Activated CD4-positive, alpha-beta T cell treated with anti-CD3 and anti-CD28 coated beads for 36 hours (primary cell): ENCODE results near the gene PEAK3. TPM values are rescaled to one million over a fixed set of nuclear protein-coding genes. Genes with fewer than 3 reads are reported as not detected.

Experiments used
- ATAC-seq: fragments of 200-7000 bp; cut with Tn5 transposase; one replicate; pipeline ENCODE4 v1.10.0; 2021; ENCODE audit warnings: mild to moderate bottlenecking, moderate library complexity
- CTCF ChIA-PET: fragments of 350-600 bp; sonication (Branson Sonifier 250); formaldehyde crosslinking; loops from one replicate; lab custom pipeline; 2021; ENCODE audit warnings: antibody characterized with exemption; lab: Charles Lee
- POLR2A ChIA-PET: fragments of 350-600 bp; sonication (Branson Sonifier 250); formaldehyde crosslinking; loops from one replicate; lab custom pipeline; 2021; ENCODE audit warnings: antibody characterized with exemption, inconsistent platforms; lab: Charles Lee
- DNase-seq: peaks from one replicate; pipeline ENCODE4 v3.0.0-alpha.2; 2020
- H3K27ac Mint-ChIP-seq: one replicate; pipeline ENCODE4 v1.8.0; 2021; ENCODE audit warnings: mixed read lengths
- H3K27me3 Mint-ChIP-seq: one replicate; pipeline ENCODE4 v1.8.0; 2021; ENCODE audit warnings: mixed read lengths
- H3K36me3 Mint-ChIP-seq: one replicate; pipeline ENCODE4 v1.8.0; 2021; ENCODE audit warnings: low read depth, mixed read lengths
- H3K4me1 Mint-ChIP-seq: one replicate; pipeline ENCODE4 v1.8.0; 2021; ENCODE audit warnings: mixed read lengths
- H3K4me3 Mint-ChIP-seq: one replicate; pipeline ENCODE4 v1.8.0; 2021; ENCODE audit warnings: mild to moderate bottlenecking, moderate library complexity, mixed read lengths
- H3K9me3 Mint-ChIP-seq: one replicate; pipeline ENCODE4 v1.8.0; 2021; ENCODE audit warnings: low read depth, mixed read lengths
- intact Hi-C, 2 experiments: fragments of 100-400 bp; cut with DNase I in 1 of 2; cut with micrococcal nuclease in 1 of 2; formaldehyde crosslinking; loops; one replicate each; pipeline versions ENCODE4 v1.14.2 to v1.15.1; 2022 to 2024; cut with DNase I, micrococcal nuclease
- total RNA-seq, 2 experiments: library from RNA; stranded (reverse); gene quantifications; one replicate each; pipeline ENCODE4 v1.2.3, GENCODE V29; 2021

The PEAK3 gene
- total RNA-seq, 2 experiments from 2014 or later = not detected

DNA sequence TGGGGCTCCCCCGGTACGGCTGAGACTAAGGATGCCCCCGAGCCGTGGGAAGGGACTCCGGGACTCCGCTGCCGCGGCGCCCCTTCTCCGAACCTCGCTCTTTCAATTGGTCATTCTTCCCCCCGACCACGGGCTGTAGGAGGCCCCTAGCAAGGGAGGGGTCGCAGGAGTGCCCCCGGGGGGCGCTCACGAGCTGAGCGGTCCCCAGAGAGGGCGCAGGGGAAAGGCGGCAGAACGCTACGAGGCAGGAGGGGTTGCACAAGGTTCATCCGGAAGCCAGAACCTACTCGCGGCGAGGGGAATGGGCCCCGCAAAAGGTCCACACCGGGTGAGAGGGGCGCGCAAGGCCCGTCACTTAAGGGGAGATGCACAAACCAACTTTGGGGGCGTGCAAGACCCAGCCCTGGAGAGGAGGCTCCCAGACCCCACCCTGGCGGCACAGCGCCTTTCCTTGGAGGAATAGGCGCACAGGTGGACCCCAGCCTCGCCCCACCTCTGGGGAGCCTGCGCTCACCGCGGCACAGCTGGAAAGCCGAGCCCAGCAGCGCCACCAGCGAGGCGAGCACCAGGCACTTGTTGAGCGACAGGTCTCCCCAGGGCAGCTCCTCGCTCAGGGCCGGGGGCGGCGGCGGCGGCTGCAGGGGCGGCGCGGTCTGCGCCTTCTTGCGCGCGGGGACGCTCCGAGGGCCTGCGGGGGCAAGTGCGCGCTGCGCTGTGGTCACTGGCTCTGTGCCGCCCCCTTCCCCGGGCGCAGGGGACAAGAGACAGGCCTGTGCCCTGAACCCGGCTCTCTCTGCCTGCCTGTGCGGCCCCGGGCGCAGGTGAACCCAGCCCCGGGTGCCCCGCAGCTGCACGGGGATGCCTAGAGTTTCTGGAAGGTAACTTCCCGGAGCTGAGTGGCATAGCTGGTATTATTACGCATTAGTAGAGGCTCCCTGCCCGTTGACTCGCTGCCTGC lies 28.6 kb downstream of the PEAK3 start:
- peak; percentile 69 for DNase-seq
- peaks cover 3% of the 10 kb centered on the region for H3K36me3 Mint-ChIP-seq
- no peaks in the 10 kb centered on the region for H3K9me3 Mint-ChIP-seq
- H3K27ac Mint-ChIP-seq = no peak overlapping the region
- H3K4me1 Mint-ChIP-seq = peaks cover 24% of the 10 kb centered on the region
- ChIA-PET CTCF (interaction anchor here (0.7 to 1.7 kb wide), 4 partner anchors 14 to 98 kb away, joined by 3 to 6 read pairs (median 4); no protein-coding TSS in a partner anchor), POLR2A (interaction anchor here (0.7 kb wide), 1 partner anchor 17 kb away, joined by 3 read pairs; no protein-coding TSS in a partner anchor)
- ATAC-seq = peak; percentile 23
- intact Hi-C loops = loop anchor here (1.0 to 2.0 kb wide), 3 partner anchors 15 to 37 kb away; no protein-coding TSS in a partner anchor
- peak overlapping the region; percentile 49 for H3K4me3 Mint-ChIP-seq
- peaks cover 4% of the 10 kb centered on the region for H3K27me3 Mint-ChIP-seq

DNA sequence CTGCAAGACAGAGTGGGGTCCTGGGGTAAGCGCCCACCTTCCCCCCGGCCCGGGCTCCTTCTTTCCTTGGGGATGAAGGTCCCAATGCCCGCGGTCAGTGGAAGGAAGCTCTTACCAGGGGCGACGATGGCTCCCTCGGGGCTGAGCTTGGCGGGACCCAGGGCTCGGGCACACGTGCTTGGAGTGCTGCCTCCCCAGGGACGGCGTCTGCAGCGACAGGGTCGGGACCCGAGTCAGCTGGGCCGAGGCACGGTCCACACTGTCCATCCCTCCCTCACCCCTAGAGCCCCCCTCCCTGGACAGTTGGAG lies 29.2 kb downstream of the PEAK3 start:
- ATAC-seq = no peak
- ChIA-PET CTCF (interaction anchor here (0.7 to 1.7 kb wide), 4 partner anchors 13 to 140 kb away, joined by 3 to 6 read pairs (median 4); no protein-coding TSS in a partner anchor), POLR2A (no interaction called here)
- DNase-seq = no peak
- H3K4me1 Mint-ChIP-seq = peaks cover 18% of the 10 kb centered on the region
- intact Hi-C loops = loop anchor here (1.0 to 2.0 kb wide), 3 partner anchors 14 to 38 kb away; no protein-coding TSS in a partner anchor
- H3K36me3 Mint-ChIP-seq = peaks cover 3% of the 10 kb centered on the region
- peaks cover 4% of the 10 kb centered on the region for H3K27me3 Mint-ChIP-seq
- no peak overlapping the region for H3K27ac Mint-ChIP-seq
- no peaks in the 10 kb centered on the region for H3K9me3 Mint-ChIP-seq
- peak overlapping the region; percentile 49 for H3K4me3 Mint-ChIP-seq

DNA sequence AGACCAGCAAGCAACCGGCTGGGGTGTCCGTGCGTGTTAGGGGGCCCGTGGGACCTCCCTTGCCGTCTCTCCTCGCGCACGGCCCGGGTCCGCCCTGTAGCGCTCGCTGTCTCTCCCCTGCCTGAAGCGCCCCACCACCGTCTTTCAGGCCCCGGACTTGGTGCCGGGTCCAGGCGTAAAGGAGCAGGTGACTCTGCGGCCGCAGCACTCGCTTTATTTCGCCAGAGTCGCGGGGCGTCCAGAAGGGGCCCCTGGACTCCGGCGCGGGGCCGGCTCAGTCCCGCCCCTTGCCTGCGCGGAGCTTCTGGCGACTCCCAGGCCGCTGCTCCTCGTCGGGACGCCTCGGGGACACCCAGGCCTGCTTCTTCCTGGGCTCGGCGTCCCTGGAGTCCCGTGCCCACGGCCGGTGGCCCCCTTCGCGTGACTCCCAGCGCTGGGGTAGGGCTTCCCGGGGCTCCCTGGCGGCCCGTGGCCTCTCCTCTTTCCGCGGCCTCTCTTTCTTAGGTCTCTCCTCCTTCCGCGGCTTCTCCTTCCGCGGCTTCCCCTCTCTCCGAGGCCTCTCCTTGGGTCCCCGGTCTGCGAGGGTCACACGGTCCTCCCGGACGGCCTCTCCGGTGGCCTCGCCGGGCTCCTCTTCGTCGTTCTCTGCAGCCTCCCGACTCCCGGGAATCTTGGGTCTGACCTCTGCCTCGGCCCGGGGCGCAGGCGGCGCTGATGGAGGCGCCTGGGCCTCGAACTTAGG lies 29.7 kb downstream of the PEAK3 start:
- no peak for DNase-seq

DNA sequence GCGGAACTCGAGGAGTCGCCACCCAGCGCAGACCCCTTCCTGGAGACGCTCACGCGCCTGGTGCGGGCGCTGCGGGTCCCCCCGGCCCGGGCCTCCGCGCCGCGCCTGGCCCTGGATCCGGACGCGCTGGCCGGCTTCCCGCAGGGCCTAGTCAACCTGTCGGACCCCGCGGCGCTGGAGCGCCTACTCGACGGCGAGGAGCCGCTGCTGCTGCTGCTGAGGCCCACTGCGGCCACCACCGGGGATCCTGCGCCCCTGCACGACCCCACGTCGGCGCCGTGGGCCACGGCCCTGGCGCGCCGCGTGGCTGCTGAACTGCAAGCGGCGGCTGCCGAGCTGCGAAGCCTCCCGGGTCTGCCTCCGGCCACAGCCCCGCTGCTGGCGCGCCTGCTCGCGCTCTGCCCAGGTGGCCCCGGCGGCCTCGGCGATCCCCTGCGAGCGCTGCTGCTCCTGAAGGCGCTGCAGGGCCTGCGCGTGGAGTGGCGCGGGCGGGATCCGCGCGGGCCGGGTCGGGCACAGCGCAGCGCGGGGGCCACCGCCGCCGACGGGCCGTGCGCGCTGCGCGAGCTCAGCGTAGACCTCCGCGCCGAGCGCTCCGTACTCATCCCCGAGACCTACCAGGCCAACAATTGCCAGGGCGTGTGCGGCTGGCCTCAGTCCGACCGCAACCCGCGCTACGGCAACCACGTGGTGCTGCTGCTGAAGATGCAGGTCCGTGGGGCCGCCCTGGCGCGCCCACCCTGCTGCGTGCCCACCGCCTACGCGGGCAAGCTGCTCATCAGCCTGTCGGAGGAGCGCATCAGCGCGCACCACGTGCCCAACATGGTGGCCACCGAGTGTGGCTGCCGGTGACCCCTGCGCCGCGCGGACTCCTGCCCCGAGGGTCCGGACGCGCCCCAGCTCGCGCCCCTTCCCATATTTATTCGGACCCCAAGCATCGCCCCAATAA lies 30.6 kb downstream of the PEAK3 start:
- H3K9me3 Mint-ChIP-seq = no peaks in the 10 kb centered on the region
- intact Hi-C loops = loop anchor here (2.0 kb wide), 2 partner anchors 13 to 17 kb away; no protein-coding TSS in a partner anchor
- peaks cover 4% of the 10 kb centered on the region for H3K27me3 Mint-ChIP-seq
- peaks cover 3% of the 10 kb centered on the region for H3K36me3 Mint-ChIP-seq
- POLR2A ChIA-PET = interaction anchor here (0.6 kb wide), 1 partner anchor 19 kb away, joined by 3 read pairs; no protein-coding TSS in a partner anchor
- DNase-seq (peak; percentile 49), ATAC-seq (peak; percentile 6)
- CTCF ChIA-PET = interaction anchor here (0.7 to 1.6 kb wide), 2 partner anchors 21 to 141 kb away, joined by 3 to 5 read pairs; no protein-coding TSS in a partner anchor
- H3K27ac Mint-ChIP-seq = no peak overlapping the region
- H3K4me1 Mint-ChIP-seq = peaks cover 11% of the 10 kb centered on the region
- H3K4me3 Mint-ChIP-seq = no peak overlapping the region

More for the DNA sequence above, 29.7 kb downstream of the PEAK3 start:
- ATAC-seq = no peak
- H3K4me1 Mint-ChIP-seq = peaks cover 14% of the 10 kb centered on the region
- ChIA-PET CTCF (interaction anchor here (0.7 to 1.6 kb wide), 3 partner anchors 22 to 141 kb away, joined by 3 to 5 read pairs (median 4); no protein-coding TSS in a partner anchor), POLR2A (no interaction called here)
- H3K27me3 Mint-ChIP-seq = peaks cover 4% of the 10 kb centered on the region
- H3K36me3 Mint-ChIP-seq = peaks cover 3% of the 10 kb centered on the region
- peak overlapping the region; percentile 49 for H3K4me3 Mint-ChIP-seq
- H3K27ac Mint-ChIP-seq = no peak overlapping the region
- intact Hi-C loops = loop anchor here (2.0 kb wide), 2 partner anchors 13 to 17 kb away; no protein-coding TSS in a partner anchor
- no peaks in the 10 kb centered on the region for H3K9me3 Mint-ChIP-seq

DNA sequence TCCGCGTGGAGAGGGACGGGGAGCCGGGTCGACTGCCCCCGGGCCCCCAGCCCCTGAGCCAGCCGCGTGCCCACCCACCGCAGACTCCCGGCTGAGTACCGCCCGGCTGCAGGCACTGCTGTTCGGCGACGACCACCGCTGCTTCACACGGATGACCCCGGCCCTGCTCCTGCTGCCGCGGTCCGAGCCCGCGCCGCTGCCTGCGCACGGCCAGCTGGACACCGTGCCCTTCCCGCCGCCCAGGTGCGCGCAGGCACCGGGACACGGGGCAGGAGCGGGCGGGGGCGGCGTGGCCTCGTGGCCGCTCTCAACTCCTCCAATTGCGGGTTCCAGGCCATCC lies 31.2 kb downstream of the PEAK3 start:
- intact Hi-C loops = no loop called here
- Mint-ChIP-seq H3K27ac (no peak overlapping the region), H3K36me3 (peaks cover 6% of the 10 kb centered on the region), H3K9me3 (no peaks in the 10 kb centered on the region), H3K27me3 (peaks cover 4% of the 10 kb centered on the region), H3K4me1 (peaks cover 9% of the 10 kb centered on the region), H3K4me3 (no peak overlapping the region)
- ATAC-seq (no peak), DNase-seq (no peak)
- POLR2A ChIA-PET = interaction anchor here (1.9 kb wide), 1 partner anchor 11 kb away, joined by 11 read pairs; no protein-coding TSS in a partner anchor
- CTCF ChIA-PET = no interaction called here

DNA sequence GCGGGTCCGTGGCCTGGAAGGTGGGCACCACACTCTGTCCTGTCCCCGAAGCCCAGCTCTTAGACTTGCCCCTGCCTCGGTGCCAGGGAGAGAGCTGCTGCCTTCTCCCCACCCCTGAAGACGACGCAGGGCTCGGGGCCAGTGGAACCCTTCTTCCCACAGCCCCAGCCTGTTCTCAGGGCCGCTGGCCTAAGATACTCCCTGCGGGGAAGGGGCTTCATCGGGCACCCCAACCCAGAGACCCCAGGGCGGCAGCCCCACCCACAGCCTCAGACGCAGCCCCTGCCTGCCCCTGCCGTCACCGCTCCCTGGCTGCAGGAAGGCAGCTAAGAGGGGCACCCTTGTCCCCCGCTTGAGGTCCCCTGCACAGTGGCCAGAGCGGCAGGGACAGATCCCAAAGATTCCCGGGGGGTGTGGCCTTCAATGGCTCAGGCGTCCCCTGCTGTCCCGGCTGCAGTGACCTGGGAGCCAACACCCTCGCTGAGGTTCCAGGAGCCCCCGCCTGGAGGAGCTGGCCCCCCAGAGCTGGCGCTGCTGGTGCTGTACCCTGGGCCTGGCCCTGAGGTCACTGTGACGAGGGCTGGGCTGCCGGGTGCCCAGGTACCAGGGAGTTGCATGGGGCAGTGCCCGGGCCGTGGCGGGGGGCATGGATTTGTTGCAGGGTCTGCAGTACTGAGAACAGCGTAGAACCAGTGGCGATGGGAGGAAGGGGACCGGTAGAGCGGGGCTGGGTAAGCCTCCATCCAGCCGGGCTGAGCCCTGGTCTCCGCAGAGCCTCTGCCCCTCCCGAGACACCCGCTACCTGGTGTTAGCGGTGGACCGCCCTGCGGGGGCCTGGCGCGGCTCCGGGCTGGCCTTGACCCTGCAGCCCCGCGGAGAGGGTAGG lies 31.9 kb downstream of the PEAK3 start:
- H3K27me3 Mint-ChIP-seq = peaks cover 4% of the 10 kb centered on the region
- ATAC-seq (no peak), DNase-seq (no peak)
- CTCF ChIA-PET = interaction anchor here (0.6 kb wide), 1 partner anchor 13 kb away, joined by 3 read pairs; no protein-coding TSS in a partner anchor
- no peak overlapping the region for H3K27ac Mint-ChIP-seq
- H3K4me3 Mint-ChIP-seq = no peak overlapping the region
- H3K9me3 Mint-ChIP-seq = no peaks in the 10 kb centered on the region
- H3K4me1 Mint-ChIP-seq = peaks cover 9% of the 10 kb centered on the region
- POLR2A ChIA-PET = interaction anchor here (0.6 to 1.9 kb wide), 2 partner anchors 11 to 13 kb away, joined by 4 to 11 read pairs; no protein-coding TSS in a partner anchor
- peaks cover 9% of the 10 kb centered on the region for H3K36me3 Mint-ChIP-seq
- intact Hi-C loops = no loop called here

DNA sequence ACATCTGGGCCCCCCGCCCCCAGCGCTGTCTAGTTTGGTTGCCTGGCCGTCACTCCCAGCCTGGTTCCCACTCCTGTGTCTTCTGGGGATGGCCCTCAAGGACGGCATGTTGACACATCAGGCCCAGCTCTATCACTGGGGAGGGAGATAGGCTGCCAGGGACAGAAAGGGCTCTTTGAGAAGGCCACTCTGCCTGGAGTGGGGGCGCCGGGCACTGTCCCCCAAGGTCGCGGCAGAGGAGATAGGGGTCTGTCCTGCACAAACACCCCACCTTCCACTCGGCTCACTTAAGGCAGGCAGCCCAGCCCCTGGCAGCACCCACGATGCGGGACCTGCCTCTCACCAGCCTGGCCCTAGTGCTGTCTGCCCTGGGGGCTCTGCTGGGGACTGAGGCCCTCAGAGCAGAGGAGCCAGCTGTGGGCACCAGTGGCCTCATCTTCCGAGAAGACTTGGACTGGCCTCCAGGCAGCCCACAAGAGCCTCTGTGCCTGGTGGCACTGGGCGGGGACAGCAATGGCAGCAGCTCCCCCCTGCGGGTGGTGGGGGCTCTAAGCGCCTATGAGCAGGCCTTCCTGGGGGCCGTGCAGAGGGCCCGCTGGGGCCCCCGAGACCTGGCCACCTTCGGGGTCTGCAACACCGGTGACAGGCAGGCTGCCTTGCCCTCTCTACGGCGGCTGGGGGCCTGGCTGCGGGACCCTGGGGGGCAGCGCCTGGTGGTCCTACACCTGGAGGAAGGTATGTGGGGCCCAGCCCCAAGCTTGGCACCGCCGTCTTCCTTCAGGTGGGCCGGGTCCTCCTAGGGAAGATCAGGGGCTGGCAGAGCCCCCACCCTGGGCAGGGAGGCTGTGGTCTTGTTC lies 32.7 kb downstream of the PEAK3 start, which contains the start of gene AMH:
TSS of gene AMH (plus strand) at position 314 of the 857 bp plus-strand sequence. CDS start at position 324, 10 bp downstream.
- POLR2A ChIA-PET = interaction anchor here (0.6 to 1.9 kb wide), 3 partner anchors 9 to 12 kb away, joined by 4 to 11 read pairs (median 5); no protein-coding TSS in a partner anchor
- Mint-ChIP-seq H3K36me3 (peaks cover 15% of the 10 kb centered on the region), H3K9me3 (no peaks in the 10 kb centered on the region), H3K4me3 (no peak within 1 kb of the TSS), H3K27ac (no peak within 1 kb of the TSS), H3K4me1 (peaks cover 9% of the 10 kb centered on the region), H3K27me3 (peaks cover 4% of the 10 kb centered on the region)
- DNase-seq (no peak), ATAC-seq (peak; percentile 8)
- CTCF ChIA-PET = interaction anchor here (0.6 to 0.8 kb wide), 2 partner anchors 14 to 89 kb away, joined by 3 to 4 read pairs; no protein-coding TSS in a partner anchor
- intact Hi-C loops = no loop called here

DNA sequence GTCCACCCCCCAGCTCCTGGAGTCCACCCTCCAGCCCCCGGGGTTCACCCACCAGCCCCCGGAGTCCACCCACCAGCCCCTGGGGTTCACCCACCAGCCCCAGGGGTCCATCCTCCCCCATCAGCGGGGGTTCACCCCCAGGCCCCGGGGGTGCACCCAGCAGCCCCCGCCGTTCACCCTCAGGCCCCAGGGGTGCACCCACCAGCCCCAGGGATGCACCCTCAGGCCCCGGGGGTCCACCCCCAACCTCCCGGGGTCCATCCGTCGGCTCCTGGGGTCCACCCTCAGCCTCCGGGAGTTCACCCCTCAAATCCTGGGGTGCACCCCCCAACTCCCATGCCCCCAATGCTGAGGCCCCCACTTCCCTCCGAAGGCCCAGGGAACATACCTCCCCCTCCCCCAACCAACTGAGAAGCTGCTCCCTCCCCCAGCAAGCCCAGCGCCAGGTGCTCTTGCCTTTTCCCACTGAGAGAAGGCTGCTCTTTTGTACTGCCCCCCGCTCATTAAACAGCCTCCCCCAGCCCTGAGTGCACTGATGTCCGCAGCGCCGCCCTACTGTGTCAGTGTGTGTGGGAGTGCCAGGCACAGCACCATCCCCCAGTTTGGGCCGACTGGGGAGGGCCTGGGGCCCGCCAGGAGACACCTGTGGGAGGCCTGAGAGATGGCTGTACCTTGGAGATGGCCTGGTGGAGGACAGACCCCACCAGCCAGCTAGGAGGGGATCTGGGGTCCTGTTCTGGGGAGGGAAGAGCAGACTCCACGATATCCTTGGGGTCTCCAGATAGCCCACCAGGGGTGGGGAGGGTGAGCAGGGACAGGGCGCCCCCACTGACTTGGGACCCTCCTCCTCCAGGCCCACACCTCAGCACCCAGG lies 33.6 kb downstream of the PEAK3 start:
- Mint-ChIP-seq H3K4me3 (no peak overlapping the region), H3K9me3 (no peaks in the 10 kb centered on the region), H3K27ac (no peak overlapping the region), H3K4me1 (peaks cover 5% of the 10 kb centered on the region), H3K36me3 (peaks cover 20% of the 10 kb centered on the region), H3K27me3 (peaks cover 2% of the 10 kb centered on the region)
- DNase-seq = no peak
- POLR2A ChIA-PET = interaction anchor here (0.5 to 1.0 kb wide), 5 partner anchors 9 to 504 kb away, joined by 3 to 5 read pairs (median 3); no protein-coding TSS in a partner anchor
- CTCF ChIA-PET = interaction anchor here (0.8 kb wide), 1 partner anchor 89 kb away, joined by 4 read pairs; no protein-coding TSS in a partner anchor
- no peak for ATAC-seq
- intact Hi-C loops = no loop called here
